Thyroid gland (tissue), 4 donors: ENCODE results near the gene TNK1. TPM values are rescaled to one million over a fixed set of nuclear protein-coding genes. Genes with fewer than 3 reads are reported as not detected.
A peak's percentile ranks its signal among the peaks of the same experiment; 100 is the strongest.

Experiments
- DNase-seq, 2 donors: peaks; one replicate each; pipeline ENCODE4 v3.0.0-alpha.2; 2019
- H3K27ac ChIP-seq, 3 donors: fragments of 200-600 bp; sonication (generic); 1 replicate in 2 of 3; 2 replicates in 1 of 3; pipeline ENCODE4 v1.5.1; 2016 to 2019; ENCODE audit warnings: mild to moderate bottlenecking in 1 of 3, moderate library complexity in 1 of 3
- H3K27me3 ChIP-seq: fragments of 200-600 bp; sonication (generic); one replicate; pipeline ENCODE4 v1.5.1; 2019
- H3K36me3 ChIP-seq, 2 donors: fragments of 200-600 bp; sonication (generic); one replicate each; pipeline ENCODE4 v1.5.1; 2016 to 2019
- H3K4me1 ChIP-seq, 2 donors: fragments of 200-600 bp; sonication (generic); one replicate each; pipeline ENCODE4 v1.5.1; 2017 to 2019
- H3K4me3 ChIP-seq, 3 donors: fragments of 200-600 bp; sonication (generic); replicated peaks in 1 of 3; 1 replicate in 2 of 3; 2 replicates in 1 of 3; pipeline ENCODE4 v1.5.1; 2016; ENCODE audit warnings: mild to moderate bottlenecking in 1 of 3
- H3K9me3 ChIP-seq: fragments of 200-600 bp; sonication (generic); one replicate; pipeline ENCODE4 v1.5.1; 2017
- POLR2A ChIP-seq, 2 donors: fragments of 450-650 bp; IDR thresholded peaks; one replicate each; pipeline ENCODE4 v1.6.1; 2017; ENCODE audit warnings: antibody characterized with exemption in 2 of 2, mild to moderate bottlenecking in 2 of 2, moderate library complexity in 1 of 2
- WGBS, 2 donors: methylation state at CpG; one replicate each; pipeline ENCODE4 v1.1.5; 2017; 5-methylcytosine and 5-hydroxymethylcytosine counted together
- intact Hi-C: fragments of 100-400 bp; cut with DNase I; formaldehyde crosslinking; loops from one replicate; pipeline ENCODE4 v1.15.1; 2023
- total RNA-seq, 4 donors: library from RNA; depleted of rRNA; stranded (reverse); fragments of >200 nt; gene quantifications; one replicate each; pipeline ENCODE4 v1.2.3, GENCODE V29; 2016
- TF ChIP-seq, protein P1 (sequence below), 6 experiments: fragments of 200-600 bp in 3 of 6; fragments of 450-650 bp in 3 of 6; sonication (generic) in 3 of 6; IDR thresholded peaks; one replicate each; pipeline ENCODE4 v1.5.1; 2016 to 2019; ENCODE audit warnings: antibody characterized with exemption in 6 of 6, mild to moderate bottlenecking in 2 of 6, inconsistent platforms in 1 of 6, moderate library complexity in 1 of 6

TNK1 gene
- total RNA-seq, 4 donors from 2014 or later, result 11.0 to 30.2 (median 15.9) TPM

DNA sequence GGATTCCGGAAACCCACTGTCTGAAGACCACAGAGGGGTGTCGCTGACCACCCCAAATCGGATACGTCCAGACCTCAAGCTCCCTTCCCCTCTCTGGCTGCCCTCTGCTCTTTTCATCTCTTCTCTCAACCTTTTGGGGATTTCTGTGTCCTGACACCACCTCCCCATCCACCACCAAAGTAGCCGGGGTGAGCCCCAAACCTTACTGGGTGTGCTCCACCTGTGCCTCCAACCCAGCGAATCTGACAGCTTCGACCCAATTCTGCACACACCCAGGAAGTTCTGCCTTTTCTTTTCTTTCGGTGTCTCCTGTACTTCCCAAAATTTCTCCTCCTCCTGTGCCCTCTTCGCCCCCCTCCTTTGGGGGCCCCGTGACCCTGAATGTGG, 28.4 kb upstream of the TNK1 start:
- no peaks in the 10 kb centered on the region for H3K9me3 ChIP-seq
- H3K36me3 ChIP-seq, result no peaks in the 10 kb centered on the region

DNA sequence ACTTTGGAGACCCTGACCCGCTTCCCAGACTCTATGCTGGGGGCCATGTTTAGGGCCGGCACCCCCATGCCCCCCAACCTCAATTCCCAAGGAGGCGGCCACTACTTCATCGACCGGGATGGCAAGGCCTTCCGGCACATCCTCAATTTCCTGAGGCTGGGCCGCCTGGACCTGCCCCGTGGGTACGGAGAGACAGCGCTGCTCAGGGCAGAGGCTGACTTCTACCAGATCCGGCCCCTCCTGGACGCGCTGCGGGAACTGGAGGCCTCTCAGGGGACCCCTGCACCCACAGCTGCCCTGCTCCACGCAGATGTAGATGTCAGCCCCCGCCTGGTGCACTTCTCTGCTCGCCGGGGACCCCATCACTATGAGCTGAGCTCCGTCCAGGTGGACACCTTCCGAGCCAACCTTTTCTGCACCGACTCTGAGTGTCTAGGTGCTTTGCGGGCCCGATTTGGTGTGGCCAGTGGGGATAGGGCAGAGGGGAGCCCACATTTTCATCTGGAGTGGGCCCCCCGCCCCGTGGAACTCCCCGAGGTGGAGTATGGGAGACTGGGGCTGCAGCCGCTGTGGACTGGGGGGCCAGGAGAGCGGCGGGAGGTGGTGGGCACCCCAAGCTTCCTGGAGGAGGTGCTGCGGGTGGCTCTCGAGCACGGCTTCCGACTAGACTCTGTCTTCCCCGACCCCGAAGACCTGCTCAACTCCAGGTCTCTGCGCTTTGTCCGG, 27.8 kb upstream of the TNK1 start:
- intact Hi-C loops, result loop anchor here (5.0 to 10.0 kb wide), 2 partner anchors 84 to 132 kb away; partner anchors contain the start of genes FGF11, POLR2A, SLC35G6 and TMEM102
- TF ChIP-seq, protein P1, sequence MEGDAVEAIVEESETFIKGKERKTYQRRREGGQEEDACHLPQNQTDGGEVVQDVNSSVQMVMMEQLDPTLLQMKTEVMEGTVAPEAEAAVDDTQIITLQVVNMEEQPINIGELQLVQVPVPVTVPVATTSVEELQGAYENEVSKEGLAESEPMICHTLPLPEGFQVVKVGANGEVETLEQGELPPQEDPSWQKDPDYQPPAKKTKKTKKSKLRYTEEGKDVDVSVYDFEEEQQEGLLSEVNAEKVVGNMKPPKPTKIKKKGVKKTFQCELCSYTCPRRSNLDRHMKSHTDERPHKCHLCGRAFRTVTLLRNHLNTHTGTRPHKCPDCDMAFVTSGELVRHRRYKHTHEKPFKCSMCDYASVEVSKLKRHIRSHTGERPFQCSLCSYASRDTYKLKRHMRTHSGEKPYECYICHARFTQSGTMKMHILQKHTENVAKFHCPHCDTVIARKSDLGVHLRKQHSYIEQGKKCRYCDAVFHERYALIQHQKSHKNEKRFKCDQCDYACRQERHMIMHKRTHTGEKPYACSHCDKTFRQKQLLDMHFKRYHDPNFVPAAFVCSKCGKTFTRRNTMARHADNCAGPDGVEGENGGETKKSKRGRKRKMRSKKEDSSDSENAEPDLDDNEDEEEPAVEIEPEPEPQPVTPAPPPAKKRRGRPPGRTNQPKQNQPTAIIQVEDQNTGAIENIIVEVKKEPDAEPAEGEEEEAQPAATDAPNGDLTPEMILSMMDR (IDR thresholded peaks at IDR 0.05), result no peak
- no peak for TF ChIP-seq POLR2A (IDR thresholded peaks at IDR 0.05)
- no peak for DNase-seq
- H3K27me3 ChIP-seq, result no peaks in the 10 kb centered on the region
- H3K36me3 ChIP-seq, result no peaks in the 10 kb centered on the region
- peaks cover 21 to 53% of the 10 kb centered on the region in 2 donors for H3K4me1 ChIP-seq
- peak overlapping the region in 2 of 3 donors; percentile 89 to 97 for H3K27ac ChIP-seq
- no peaks in the 10 kb centered on the region for H3K9me3 ChIP-seq
- 89 to 94% methylated on average over 34 of the region's 37 CpGs for WGBS, 2 donors
- peak overlapping the region in 1 of 3 donors; percentile 80 for H3K4me3 ChIP-seq

More for the DNA sequence above, 28.4 kb upstream of the TNK1 start:
- WGBS, 2 donors, result 29 to 32% methylated on average over 9 to 10 of the region's 10 CpGs
- H3K27me3 ChIP-seq, result no peaks in the 10 kb centered on the region
- no peak for DNase-seq
- intact Hi-C loops, result loop anchor here (5.0 to 10.0 kb wide), 2 partner anchors 85 to 132 kb away; partner anchors contain the start of genes FGF11, POLR2A, SLC35G6 and TMEM102
- peaks cover 21 to 53% of the 10 kb centered on the region in 2 donors for H3K4me1 ChIP-seq
- H3K4me3 ChIP-seq, result peak overlapping the region; percentile 43 to 97 (median 80)
- TF ChIP-seq, protein P1 (IDR thresholded peaks at IDR 0.05), result peak in 1 of 6 experiments; percentile 46
- TF ChIP-seq POLR2A (IDR thresholded peaks at IDR 0.05), result no peak
- H3K27ac ChIP-seq, result peak overlapping the region; percentile 89 to 100 (median 97)

DNA sequence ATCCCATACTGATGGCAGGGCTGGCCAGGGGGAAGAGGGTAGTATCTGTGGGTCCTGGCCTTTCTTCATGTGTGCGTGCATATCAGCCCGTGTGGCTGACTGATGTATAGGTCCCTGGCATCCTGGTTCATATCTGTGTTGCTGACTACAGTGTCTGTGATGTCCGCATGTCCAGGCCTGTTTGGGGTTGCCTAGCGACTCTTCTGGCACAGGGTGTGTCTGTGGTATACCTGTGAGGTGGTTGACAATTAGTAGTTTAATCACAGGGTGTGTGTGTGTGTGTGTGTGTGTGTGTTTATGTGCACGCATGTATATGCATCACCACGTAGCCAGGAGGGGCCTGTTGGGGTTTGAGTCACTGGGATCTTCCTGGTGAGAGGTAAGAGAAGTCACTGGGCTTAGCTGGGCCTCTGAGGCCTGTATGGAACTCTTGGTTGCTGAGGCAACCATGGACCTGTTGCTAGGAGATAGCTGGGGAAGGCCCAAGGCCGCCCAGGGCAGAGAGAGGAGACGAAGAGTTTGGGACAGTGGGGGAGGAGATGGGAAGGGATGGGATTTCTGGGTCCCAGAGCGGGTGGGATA, 26.5 kb upstream of the TNK1 start:
- Histone ChIP-seq H3K4me1 (peaks cover 19 to 47% of the 10 kb centered on the region in 2 donors), H3K9me3 (no peaks in the 10 kb centered on the region), H3K36me3 (no peaks in the 10 kb centered on the region), H3K27ac (peak overlapping the region in 1 of 3 donors; percentile 31), H3K4me3 (no peak overlapping the region), H3K27me3 (no peaks in the 10 kb centered on the region)
- intact Hi-C loops, result loop anchor here (5.0 to 10.0 kb wide), 2 partner anchors 83 to 130 kb away; partner anchors contain the start of genes FGF11, POLR2A, SLC35G6 and TMEM102
- TF ChIP-seq, protein P1 (IDR thresholded peaks at IDR 0.05), result no peak
- no peak for DNase-seq
- WGBS, 2 donors, result 85 to 90% methylated on average over 9 of the region's 9 CpGs

DNA sequence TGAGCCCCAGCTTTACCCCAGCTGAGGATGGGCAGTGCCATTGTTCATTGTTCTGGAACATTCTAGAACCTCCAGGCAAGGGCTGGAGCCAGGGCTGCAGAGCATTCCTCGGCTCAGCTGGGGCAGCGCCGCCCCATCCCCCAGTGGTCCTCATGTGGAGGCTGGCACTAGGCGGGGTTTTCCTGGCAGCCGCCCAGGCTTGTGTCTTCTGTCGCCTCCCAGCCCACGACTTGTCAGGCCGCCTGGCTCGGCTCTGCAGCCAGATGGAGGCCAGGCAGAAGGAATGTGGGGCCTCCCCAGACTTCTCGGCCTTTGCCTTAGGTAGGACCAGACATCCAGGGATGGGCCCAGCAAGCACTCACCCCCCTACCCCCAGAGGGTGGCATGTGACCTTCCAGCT, 25.8 kb upstream of the TNK1 start, which contains the start of gene TMEM95:
TMEM95 (plus strand) TSS at position 104 of the 400 bp plus-strand sequence; CDS start at position 153, 49 bp downstream.
- no peaks in the 10 kb centered on the region for H3K27me3 ChIP-seq
- intact Hi-C loops, result loop anchor here (5.0 to 10.0 kb wide), 2 partner anchors 130 to 207 kb away; partner anchors contain the start of genes POLR2A, SENP3 and SLC35G6
- peaks cover 13 to 40% of the 10 kb centered on the region in 2 donors for H3K4me1 ChIP-seq
- TF ChIP-seq POLR2A (IDR thresholded peaks at IDR 0.05), result no peak
- TF ChIP-seq, protein P1 (IDR thresholded peaks at IDR 0.05), result no peak
- no peak within 1 kb of the TSS for H3K4me3 ChIP-seq
- 66 to 67% methylated on average over 8 to 10 of the region's 10 CpGs for WGBS, 2 donors
- no peaks in the 10 kb centered on the region for H3K9me3 ChIP-seq
- peak within 1 kb of the TSS in 2 of 3 donors; percentile 24 to 31 for H3K27ac ChIP-seq
- no peaks in the 10 kb centered on the region for H3K36me3 ChIP-seq
- peak; percentile 52 to 54 for DNase-seq
